Measurements from ENCODE around the gene MBD6. TPM values are rescaled to one million over a fixed set of nuclear protein-coding genes. Genes with fewer than 3 reads are reported as not detected.

Gene MBD6
- total and polyA plus RNA-seq, 2 of the 13 experiments (the other 11 are each of a cell fraction or from before 2014, with no cell fraction given) = 4.1 to 5.9 TPM

GRCh38 chr12:57522011-57522886, at the start of gene MBD6 (continued):
- TF ChIP-seq ZNF713 (CRISPR knock-in tag; IDR thresholded peaks at IDR 0.05) (no peak), ZKSCAN8 (CRISPR knock-in tag; IDR thresholded peaks at IDR 0.05; ENCODE audit: borderline replicate concordance) (no peak; the same call in 1 of the 2 replicates), TSC22D2 (CRISPR knock-in tag; IDR thresholded peaks at IDR 0.05; ENCODE audit: borderline replicate concordance) (no peak), RNF219 (CRISPR knock-in tag; IDR thresholded peaks at IDR 0.05) (no peak), IKZF1 (IDR thresholded peaks at IDR 0.05) (no peak), ZNF44 (CRISPR knock-in tag; IDR thresholded peaks at IDR 0.05) (no peak), PRPF4 (IDR thresholded peaks at IDR 0.05; ENCODE audit: low read depth, low read length, poor library complexity, severe bottlenecking) (no peak), MNT (IDR thresholded peaks at IDR 0.05) (peak; percentile 92), FOXO4 (CRISPR knock-in tag; conservative IDR thresholded peaks at IDR 0.05) (no peak), FOXC1 (CRISPR knock-in tag; IDR thresholded peaks at IDR 0.05; ENCODE audit: borderline replicate concordance) (no peak; the same call in 1 of the 2 replicates), HDAC1 (CRISPR knock-in tag; IDR thresholded peaks at IDR 0.05) (peak; percentile 95), GABPA (IDR thresholded peaks at IDR 0.05; ENCODE audit: low read depth, low read length) (no peak), GABPA (CRISPR knock-in tag; IDR thresholded peaks at IDR 0.05; ENCODE audit: low read depth) (peak; percentile 67), TCF7L2 (IDR thresholded peaks at IDR 0.05; ENCODE audit: low read depth, low read length) (no peak; the same call in 1 of the 2 replicates), ZNF235 (CRISPR knock-in tag; IDR thresholded peaks at IDR 0.05; ENCODE audit: borderline replicate concordance) (peak; percentile 76), ZNF335 (CRISPR knock-in tag; IDR thresholded peaks at IDR 0.05) (no peak), ZNF589 (CRISPR knock-in tag; conservative IDR thresholded peaks at IDR 0.05) (no peak), ZMYM2 (CRISPR knock-in tag; IDR thresholded peaks at IDR 0.05) (no peak), ZBTB7A (CRISPR knock-in tag; IDR thresholded peaks at IDR 0.05) (no peak; the same call in 1 of the 2 replicates), MED8 (CRISPR knock-in tag; IDR thresholded peaks at IDR 0.05; ENCODE audit: insufficient replicate concordance) (no peak), NRL (CRISPR knock-in tag; IDR thresholded peaks at IDR 0.05; ENCODE audit: borderline replicate concordance) (no peak; the same call in 1 of the 2 replicates)
- TF ChIP-seq, protein P1, sequence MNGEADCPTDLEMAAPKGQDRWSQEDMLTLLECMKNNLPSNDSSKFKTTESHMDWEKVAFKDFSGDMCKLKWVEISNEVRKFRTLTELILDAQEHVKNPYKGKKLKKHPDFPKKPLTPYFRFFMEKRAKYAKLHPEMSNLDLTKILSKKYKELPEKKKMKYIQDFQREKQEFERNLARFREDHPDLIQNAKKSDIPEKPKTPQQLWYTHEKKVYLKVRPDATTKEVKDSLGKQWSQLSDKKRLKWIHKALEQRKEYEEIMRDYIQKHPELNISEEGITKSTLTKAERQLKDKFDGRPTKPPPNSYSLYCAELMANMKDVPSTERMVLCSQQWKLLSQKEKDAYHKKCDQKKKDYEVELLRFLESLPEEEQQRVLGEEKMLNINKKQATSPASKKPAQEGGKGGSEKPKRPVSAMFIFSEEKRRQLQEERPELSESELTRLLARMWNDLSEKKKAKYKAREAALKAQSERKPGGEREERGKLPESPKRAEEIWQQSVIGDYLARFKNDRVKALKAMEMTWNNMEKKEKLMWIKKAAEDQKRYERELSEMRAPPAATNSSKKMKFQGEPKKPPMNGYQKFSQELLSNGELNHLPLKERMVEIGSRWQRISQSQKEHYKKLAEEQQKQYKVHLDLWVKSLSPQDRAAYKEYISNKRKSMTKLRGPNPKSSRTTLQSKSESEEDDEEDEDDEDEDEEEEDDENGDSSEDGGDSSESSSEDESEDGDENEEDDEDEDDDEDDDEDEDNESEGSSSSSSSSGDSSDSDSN (CRISPR knock-in tag; IDR thresholded peaks at IDR 0.05) = 0 out of 2 replicates have a peak, but pooled peaks have one; percentile 32

Measured in HepG2 (cell line).